Activated naive CD4-positive, alpha-beta T cell treated with anti-CD3 and anti-CD28 coated beads, Interleukin-2, amount 50 U/mL, for 24 hours (primary cell): ENCODE data around the gene ATF7.

Experiments
- H3K27ac Mint-ChIP-seq: one replicate; pipeline ENCODE4 v1.8.0; 2021; ENCODE audit warnings: mild to moderate bottlenecking, mixed read lengths
- H3K27me3 Mint-ChIP-seq: one replicate; pipeline ENCODE4 v1.8.0; 2021; ENCODE audit warnings: mixed read lengths
- H3K36me3 Mint-ChIP-seq: one replicate; pipeline ENCODE4 v1.8.0; 2021; ENCODE audit warnings: mixed read lengths
- H3K4me1 Mint-ChIP-seq: one replicate; pipeline ENCODE4 v1.8.0; 2021; ENCODE audit warnings: mixed read lengths
- H3K4me3 Mint-ChIP-seq: one replicate; pipeline ENCODE4 v1.8.0; 2021; ENCODE audit warnings: mild to moderate bottlenecking, mixed read lengths
- H3K9me3 Mint-ChIP-seq: one replicate; pipeline ENCODE4 v1.8.0; 2021; ENCODE audit warnings: mixed read lengths

The ATF7 gene

GRCh38 chr12:53592426-53592825 lies 33.8 kb downstream of the ATF7 start:
- H3K9me3 Mint-ChIP-seq = no peaks in the 10 kb centered on the region
- H3K27me3 Mint-ChIP-seq = no peaks in the 10 kb centered on the region
- H3K36me3 Mint-ChIP-seq = peaks cover 3% of the 10 kb centered on the region
- no peak overlapping the region for H3K27ac Mint-ChIP-seq
- H3K4me3 Mint-ChIP-seq = no peak overlapping the region
- peaks cover 43% of the 10 kb centered on the region for H3K4me1 Mint-ChIP-seq

- Mint-ChIP-seq H3K27me3 (no peaks in the 10 kb centered on the region), H3K4me3 (no peak overlapping the region), H3K9me3 (no peaks in the 10 kb centered on the region), H3K27ac (no peak overlapping the region), H3K36me3 (peaks cover 2% of the 10 kb centered on the region), H3K4me1 (peaks cover 43% of the 10 kb centered on the region)
Measured at GRCh38 chr12:53591301-53592206, 34.6 kb downstream of the ATF7 start.

- Mint-ChIP-seq H3K4me3 (no peak overlapping the region), H3K4me1 (peaks cover 43% of the 10 kb centered on the region), H3K27ac (no peak overlapping the region)
Measured at GRCh38 chr12:53590652-53591051, 35.5 kb downstream of the ATF7 start.

GRCh38 chr12:53589915-53590314 lies 36.3 kb downstream of the ATF7 start:
- Mint-ChIP-seq H3K4me1 (peaks cover 43% of the 10 kb centered on the region), H3K27ac (no peak overlapping the region), H3K9me3 (no peaks in the 10 kb centered on the region), H3K4me3 (no peak overlapping the region), H3K27me3 (no peaks in the 10 kb centered on the region), H3K36me3 (peaks cover 2% of the 10 kb centered on the region)

More at GRCh38 chr12:53590652-53591051, 35.5 kb downstream of the ATF7 start:
- Mint-ChIP-seq H3K36me3 (peaks cover 2% of the 10 kb centered on the region), H3K9me3 (no peaks in the 10 kb centered on the region), H3K27me3 (no peaks in the 10 kb centered on the region)

GRCh38 chr12:53589423-53589822 lies 36.8 kb downstream of the ATF7 start:
- H3K27me3 Mint-ChIP-seq = no peaks in the 10 kb centered on the region
- no peaks in the 10 kb centered on the region for H3K9me3 Mint-ChIP-seq
- H3K36me3 Mint-ChIP-seq = peaks cover 5% of the 10 kb centered on the region
- no peak overlapping the region for H3K4me3 Mint-ChIP-seq
- no peak overlapping the region for H3K27ac Mint-ChIP-seq
- H3K4me1 Mint-ChIP-seq = peaks cover 43% of the 10 kb centered on the region

- no peak overlapping the region for H3K4me3 Mint-ChIP-seq
- H3K27me3 Mint-ChIP-seq = no peaks in the 10 kb centered on the region
- H3K9me3 Mint-ChIP-seq = no peaks in the 10 kb centered on the region
- peaks cover 42% of the 10 kb centered on the region for H3K4me1 Mint-ChIP-seq
- no peak overlapping the region for H3K27ac Mint-ChIP-seq
- H3K36me3 Mint-ChIP-seq = peaks cover 6% of the 10 kb centered on the region
Measured at GRCh38 chr12:53588123-53588522, 38.1 kb downstream of the ATF7 start.

- no peak overlapping the region for H3K27ac Mint-ChIP-seq
- H3K4me1 Mint-ChIP-seq = peaks cover 31% of the 10 kb centered on the region
- no peaks in the 10 kb centered on the region for H3K27me3 Mint-ChIP-seq
- H3K36me3 Mint-ChIP-seq = peaks cover 6% of the 10 kb centered on the region
- H3K9me3 Mint-ChIP-seq = no peaks in the 10 kb centered on the region
- no peak overlapping the region for H3K4me3 Mint-ChIP-seq
Measured at GRCh38 chr12:53586745-53587144, 39.4 kb downstream of the ATF7 start.

- Mint-ChIP-seq H3K9me3 (no peaks in the 10 kb centered on the region), H3K27me3 (no peaks in the 10 kb centered on the region), H3K36me3 (peaks cover 6% of the 10 kb centered on the region), H3K27ac (no peak overlapping the region), H3K4me3 (no peak overlapping the region), H3K4me1 (peaks cover 26% of the 10 kb centered on the region)
Measured at GRCh38 chr12:53585448-53586125, 40.6 kb downstream of the ATF7 start.

GRCh38 chr12:53579545-53579955 lies 46.6 kb downstream of the ATF7 start:
- H3K27me3 Mint-ChIP-seq = no peaks in the 10 kb centered on the region
- peaks cover 11% of the 10 kb centered on the region for H3K36me3 Mint-ChIP-seq
- no peak overlapping the region for H3K27ac Mint-ChIP-seq
- peaks cover 20% of the 10 kb centered on the region for H3K4me1 Mint-ChIP-seq
- no peaks in the 10 kb centered on the region for H3K9me3 Mint-ChIP-seq
- H3K4me3 Mint-ChIP-seq = no peak overlapping the region

GRCh38 chr12:53578783-53579182 lies 47.4 kb downstream of the ATF7 start:
- Mint-ChIP-seq H3K9me3 (no peaks in the 10 kb centered on the region), H3K27ac (no peak overlapping the region), H3K27me3 (no peaks in the 10 kb centered on the region), H3K4me3 (no peak overlapping the region), H3K4me1 (peaks cover 20% of the 10 kb centered on the region), H3K36me3 (peaks cover 8% of the 10 kb centered on the region)

- Mint-ChIP-seq H3K9me3 (no peaks in the 10 kb centered on the region), H3K36me3 (peaks cover 8% of the 10 kb centered on the region), H3K4me1 (peaks cover 16% of the 10 kb centered on the region), H3K27me3 (no peaks in the 10 kb centered on the region), H3K4me3 (no peak overlapping the region), H3K27ac (no peak overlapping the region)
Measured at GRCh38 chr12:53577941-53578352, 48.2 kb downstream of the ATF7 start.

- Mint-ChIP-seq H3K27ac (no peak overlapping the region), H3K4me1 (peaks cover 25% of the 10 kb centered on the region), H3K27me3 (no peaks in the 10 kb centered on the region), H3K36me3 (peaks cover 8% of the 10 kb centered on the region), H3K4me3 (no peak overlapping the region), H3K9me3 (no peaks in the 10 kb centered on the region)
Measured at GRCh38 chr12:53575502-53576249, 50.5 kb downstream of the ATF7 start.

GRCh38 chr12:53572134-53572758 lies 53.9 kb downstream of the ATF7 start:
- Mint-ChIP-seq H3K36me3 (peaks cover 6% of the 10 kb centered on the region), H3K27ac (no peak overlapping the region), H3K9me3 (no peaks in the 10 kb centered on the region), H3K4me1 (peaks cover 42% of the 10 kb centered on the region), H3K27me3 (no peaks in the 10 kb centered on the region), H3K4me3 (no peak overlapping the region)

GRCh38 chr12:53571295-53571694 lies 54.9 kb downstream of the ATF7 start:
- Mint-ChIP-seq H3K9me3 (no peaks in the 10 kb centered on the region), H3K4me3 (no peak overlapping the region), H3K4me1 (peaks cover 42% of the 10 kb centered on the region), H3K36me3 (peaks cover 2% of the 10 kb centered on the region), H3K27ac (no peak overlapping the region), H3K27me3 (no peaks in the 10 kb centered on the region)

- no peaks in the 10 kb centered on the region for H3K27me3 Mint-ChIP-seq
- peaks cover 56% of the 10 kb centered on the region for H3K4me1 Mint-ChIP-seq
- H3K4me3 Mint-ChIP-seq = no peak overlapping the region
- H3K27ac Mint-ChIP-seq = no peak overlapping the region
- H3K9me3 Mint-ChIP-seq = no peaks in the 10 kb centered on the region
- no peaks in the 10 kb centered on the region for H3K36me3 Mint-ChIP-seq
Measured at GRCh38 chr12:53568809-53569557, 57.2 kb downstream of the ATF7 start.
